SK-N-SH (cell line): ENCODE data around the gene HS2ST1. TPM values are rescaled to one million over a fixed set of nuclear protein-coding genes. Genes with fewer than 3 reads are reported as not detected.

Source experiments
- CTCF ChIA-PET: fragments of 300-600, 350-600 bp; formaldehyde crosslinking; extraction: SDS; loops from one replicate; lab custom pipeline; 2021; lab: Yijun Ruan, JAX
- POLR2A ChIA-PET: fragments of 350-600 bp; sonication (Branson Sonifier 250); formaldehyde crosslinking; extraction: SDS; loops from one replicate; lab custom pipeline; 2020; ENCODE audit warnings: antibody characterized with exemption, inconsistent platforms; lab: Yijun Ruan, JAX
- DNase-seq: peaks from one replicate; pipeline ENCODE4 v3.0.0; 2012
- H2AFZ ChIP-seq: fragments of 200-600 bp; sonication (generic); 2 replicates; pipeline ENCODE4 v1.8.1; 2016; ENCODE audit warnings: antibody characterized with exemption, mild to moderate bottlenecking, low read depth
- H3F3A ChIP-seq: fragments of 200-600 bp; sonication (generic); replicated peaks from 2 replicates; pipeline ENCODE3; 2016; ENCODE audit warnings: antibody characterized with exemption, mild to moderate bottlenecking; ENCODE audit not compliant: insufficient read depth
- H3K27ac ChIP-seq, 2 experiments: fragments of 200-500 bp in 1 of 2; fragments of 200-600 bp in 1 of 2; sonication (Bioruptor generic) in 1 of 2; sonication (generic), shearing (Covaris generic) in 1 of 2; 2 replicates each; pipeline versions ENCODE4 v1.5.1 to v1.6.1; 2014 to 2016; ENCODE audit warnings: low read depth in 2 of 2, inconsistent platforms in 1 of 2, low read length in 1 of 2, mild to moderate bottlenecking in 1 of 2, mixed read lengths in 1 of 2
- H3K27me3 ChIP-seq: fragments of 200-600 bp; sonication (generic), shearing (Covaris generic); 2 replicates; pipeline ENCODE4 v1.6.1; 2016; ENCODE audit warnings: mixed run types; ENCODE audit not compliant: insufficient read depth
- H3K36me3 ChIP-seq, 2 experiments: fragments of 200-500 bp in 1 of 2; fragments of 200-600 bp in 1 of 2; sonication (Bioruptor generic) in 1 of 2; sonication (generic) in 1 of 2; replicated peaks in 1 of 2; 2 replicates each; pipeline versions ENCODE3 to v1.5.1; 2014 to 2016; ENCODE audit warnings: low read length in 1 of 2, mild to moderate bottlenecking in 1 of 2; ENCODE audit not compliant: insufficient read depth in 2 of 2, control insufficient read depth in 1 of 2
- H3K4me1 ChIP-seq, 2 experiments: fragments of 200-500 bp in 1 of 2; fragments of 200-600 bp in 1 of 2; sonication (Bioruptor generic) in 1 of 2; sonication (generic), shearing (Covaris generic) in 1 of 2; 2 replicates each; pipeline versions ENCODE4 v1.5.1 to v1.6.1; 2014 to 2016; ENCODE audit warnings: low read depth in 1 of 2, low read length in 1 of 2, mixed run types in 1 of 2; ENCODE audit not compliant: insufficient read depth in 2 of 2, control insufficient read depth in 1 of 2
- H3K4me2 ChIP-seq: fragments of 200-600 bp; sonication (generic), shearing (Covaris generic); 2 replicates; pipeline ENCODE4 v1.6.1; 2017; ENCODE audit warnings: mixed run types
- H3K4me3 ChIP-seq, 2 experiments: fragments of 200-500 bp in 1 of 2; fragments of 200-600 bp in 1 of 2; sonication (Bioruptor generic) in 1 of 2; sonication (generic), shearing (Covaris generic) in 1 of 2; 2 replicates each; pipeline versions ENCODE4 v1.5.1 to v1.8.1; 2014 to 2016; ENCODE audit warnings: low read depth in 2 of 2, inconsistent platforms in 1 of 2, low read length in 1 of 2, mild to moderate bottlenecking in 1 of 2, mixed read lengths in 1 of 2, moderate library complexity in 1 of 2
- H3K79me2 ChIP-seq: fragments of 200-600 bp; sonication (generic); 2 replicates; pipeline ENCODE4 v1.8.1; 2017; ENCODE audit warnings: mild to moderate bottlenecking; ENCODE audit not compliant: insufficient read depth
- H3K9ac ChIP-seq: fragments of 200-600 bp; sonication (generic); 2 replicates; pipeline ENCODE4 v1.6.1; 2017; ENCODE audit warnings: mixed run types
- H3K9me2 ChIP-seq: fragments of 200-600 bp; sonication (generic); 2 replicates; pipeline ENCODE4 v1.6.1; 2017; ENCODE audit warnings: mixed run types
- H3K9me3 ChIP-seq: fragments of 200-600 bp; sonication (generic); 2 replicates; pipeline ENCODE4 v1.6.1; 2017; ENCODE audit warnings: mixed run types, mild to moderate bottlenecking, moderate library complexity
- H4K20me1 ChIP-seq: fragments of 200-600 bp; sonication (generic); 2 replicates; pipeline ENCODE4 v1.6.1; 2017; ENCODE audit warnings: mild to moderate bottlenecking, mixed run types; ENCODE audit not compliant: insufficient read depth
- CHD2 ChIP-seq: fragments of 150-350 bp; IDR thresholded peaks from 2 replicates; pipeline ENCODE4 v1.6.1; 2018; ENCODE audit warnings: low read length; ENCODE audit not compliant: partially characterized antibody
- ELF1 ChIP-seq: IDR thresholded peaks from 2 replicates; pipeline ENCODE4 v1.4.0; 2012
- FOSL2 ChIP-seq: IDR thresholded peaks from 2 replicates; pipeline ENCODE4 v1.4.0; 2012; ENCODE audit warnings: low read depth, mild to moderate bottlenecking, moderate library complexity, borderline replicate concordance
- FOXJ3 ChIP-seq: sonication (generic); formaldehyde crosslinking; IDR thresholded peaks from 2 replicates; pipeline ENCODE4 v1.5.1; 2020; ENCODE audit warnings: mild to moderate bottlenecking, missing genetic modification reagents
- GABPA ChIP-seq: IDR thresholded peaks from 2 replicates; pipeline ENCODE4 v1.4.0; 2012; ENCODE audit warnings: low read depth, mild to moderate bottlenecking
- MXI1 ChIP-seq: IDR thresholded peaks from 2 replicates; pipeline ENCODE4 v1.6.1; 2012; ENCODE audit warnings: mild to moderate bottlenecking, low read depth, low read length, improper control_type of control experiment
- NFIC ChIP-seq: IDR thresholded peaks from 2 replicates; pipeline ENCODE4 v1.4.0; 2012; ENCODE audit warnings: borderline replicate concordance
- NRF1 ChIP-seq: IDR thresholded peaks from 2 replicates; pipeline ENCODE4 v1.6.1; 2012; ENCODE audit warnings: low read depth, mild to moderate bottlenecking, low read length
- POLR2AphosphoS5 ChIP-seq: IDR thresholded peaks from 2 replicates; pipeline ENCODE4 v1.6.1; 2012; ENCODE audit warnings: low read depth, low read length
- RAD21 ChIP-seq: IDR thresholded peaks from 2 replicates; pipeline ENCODE4 v1.6.1; 2012; ENCODE audit warnings: mild to moderate bottlenecking, low read length
- RCOR1 ChIP-seq: fragments of 150-350 bp; IDR thresholded peaks from 2 replicates; pipeline ENCODE4 v1.6.1; 2017; ENCODE audit warnings: antibody characterized with exemption, low read length
- RFX5 ChIP-seq: IDR thresholded peaks from 2 replicates; pipeline ENCODE4 v1.6.1; 2012; ENCODE audit warnings: mild to moderate bottlenecking, improper control_type of control experiment, low read length
- RXRA ChIP-seq: IDR thresholded peaks from 2 replicates; pipeline ENCODE4 v1.4.0; 2012; ENCODE audit warnings: low read depth, mild to moderate bottlenecking, borderline replicate concordance
- SMC3 ChIP-seq: IDR thresholded peaks from 2 replicates; pipeline ENCODE4 v1.6.1; 2012; ENCODE audit warnings: low read depth, low read length, improper control_type of control experiment
- TAF1 ChIP-seq: IDR thresholded peaks from 2 replicates; pipeline ENCODE4 v1.6.1; 2012; ENCODE audit warnings: low read depth, mild to moderate bottlenecking, low read length, moderate library complexity, borderline replicate concordance
- TCF12 ChIP-seq: IDR thresholded peaks from 2 replicates; pipeline ENCODE4 v1.4.0; 2012
- TEAD4 ChIP-seq: IDR thresholded peaks from 2 replicates; pipeline ENCODE4 v1.4.0; 2012; ENCODE audit warnings: mild to moderate bottlenecking, borderline replicate concordance; ENCODE audit not compliant: insufficient read depth
- YY1 ChIP-seq: IDR thresholded peaks from 2 replicates; pipeline ENCODE4 v1.4.0; 2012; ENCODE audit warnings: low read depth, mild to moderate bottlenecking
- WGBS: methylation state at CpG from one replicate; pipeline ENCODE4 v1.1.6; 2017; ENCODE audit warnings: low lambda C conversion rate; 5-methylcytosine and 5-hydroxymethylcytosine counted together
- polyA plus RNA-seq, 3 experiments: library from polyadenylated mRNA; depleted of rRNA; stranded (reverse); fragments of >200 nt; gene quantifications; 2 replicates each; pipeline ENCODE4 v1.2.3, GENCODE V29; 2012
- TF ChIP-seq, protein P1 (sequence below): fragments of 150-350 bp; IDR thresholded peaks from 2 replicates; pipeline ENCODE4 v1.6.1; 2017; ENCODE audit warnings: antibody characterized with exemption, low read length, low read depth, borderline replicate concordance
- TF ChIP-seq, protein P2 (sequence below): IDR thresholded peaks from 2 replicates; pipeline ENCODE4 v1.4.0; 2012; ENCODE audit warnings: low read depth, borderline replicate concordance
- TF ChIP-seq, protein P3 (sequence below): IDR thresholded peaks from 2 replicates; pipeline ENCODE4 v1.4.0; 2012; ENCODE audit warnings: low read depth
- TF ChIP-seq, protein P4 (sequence below): IDR thresholded peaks from 2 replicates; pipeline ENCODE4 v1.6.1; 2012; ENCODE audit warnings: mild to moderate bottlenecking, low read depth, low read length, moderate library complexity

The HS2ST1 gene
- polyA plus RNA-seq, 1 of the 3 experiments (the other 2 are of a cell fraction): 16.6 TPM

DNA sequence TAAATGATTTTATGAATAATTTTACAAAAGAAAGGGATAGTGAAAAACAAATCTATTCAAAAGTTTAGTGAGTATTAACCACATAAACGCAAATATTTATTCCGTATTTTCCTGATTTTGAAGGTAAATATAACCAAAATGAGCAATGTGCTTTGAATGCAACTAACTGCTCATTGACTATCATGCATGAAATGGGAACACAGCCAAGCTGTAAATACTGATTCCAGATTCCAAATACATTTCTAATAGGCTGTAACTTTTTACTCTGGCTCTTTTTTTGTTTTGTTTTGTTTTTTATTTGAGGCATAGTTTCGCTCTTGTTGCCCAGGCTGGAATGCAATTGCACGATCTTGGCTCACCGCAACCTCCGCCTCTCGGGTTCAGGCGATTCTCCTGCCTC lies 42.3 kb upstream of the HS2ST1 start:
- no peaks in the 10 kb centered on the region for H3K9me2 ChIP-seq
- POLR2A ChIA-PET: no interaction called here

DNA sequence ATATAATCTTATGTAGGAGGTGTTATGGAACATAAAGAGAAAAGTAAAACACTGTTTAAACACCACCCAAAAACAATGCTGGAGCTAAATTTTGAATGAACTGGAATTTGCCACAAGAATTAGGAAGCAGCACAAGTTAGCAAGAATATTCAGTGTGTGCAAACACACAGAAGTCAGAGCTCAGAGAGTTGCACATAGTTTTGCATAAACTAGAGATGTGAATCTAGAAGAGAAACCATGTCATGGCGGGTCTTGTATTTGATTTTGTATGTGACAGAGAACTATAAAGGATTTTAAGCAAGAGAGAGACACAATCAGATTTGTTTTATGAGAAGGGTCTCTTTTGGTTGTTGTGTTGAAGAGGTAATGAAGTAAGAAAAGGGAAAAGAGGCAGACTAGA lies 38.7 kb upstream of the HS2ST1 start:
- Histone ChIP-seq H3K79me2 (peaks cover 19% of the 10 kb centered on the region), H3K9me2 (no peaks in the 10 kb centered on the region), H4K20me1 (no peaks in the 10 kb centered on the region; the same call in 1 of the 2 replicates), H3K27me3 (no peaks in the 10 kb centered on the region), H2AFZ (no peak overlapping the region), H3K36me3 (peaks cover 36 to 62% of the 10 kb centered on the region in 2 experiments), H3K4me2 (no peak overlapping the region), H3F3A (peaks cover 12% of the 10 kb centered on the region), H3K4me1 (no peaks in the 10 kb centered on the region), H3K4me3 (no peak overlapping the region), H3K9ac (no peak overlapping the region), H3K9me3 (no peaks in the 10 kb centered on the region; the same call in 1 of the 2 replicates), H3K27ac (no peak overlapping the region)
- no peak for DNase-seq
- CTCF ChIA-PET: no interaction called here
- WGBS: 96% methylated on average over 1 of the region's 1 CpG
- POLR2A ChIA-PET: no interaction called here
- TF ChIP-seq CHD2: no peak
- TF ChIP-seq, protein P1, sequence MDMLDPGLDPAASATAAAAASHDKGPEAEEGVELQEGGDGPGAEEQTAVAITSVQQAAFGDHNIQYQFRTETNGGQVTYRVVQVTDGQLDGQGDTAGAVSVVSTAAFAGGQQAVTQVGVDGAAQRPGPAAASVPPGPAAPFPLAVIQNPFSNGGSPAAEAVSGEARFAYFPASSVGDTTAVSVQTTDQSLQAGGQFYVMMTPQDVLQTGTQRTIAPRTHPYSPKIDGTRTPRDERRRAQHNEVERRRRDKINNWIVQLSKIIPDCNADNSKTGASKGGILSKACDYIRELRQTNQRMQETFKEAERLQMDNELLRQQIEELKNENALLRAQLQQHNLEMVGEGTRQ: no peak
- TF ChIP-seq, protein P2, sequence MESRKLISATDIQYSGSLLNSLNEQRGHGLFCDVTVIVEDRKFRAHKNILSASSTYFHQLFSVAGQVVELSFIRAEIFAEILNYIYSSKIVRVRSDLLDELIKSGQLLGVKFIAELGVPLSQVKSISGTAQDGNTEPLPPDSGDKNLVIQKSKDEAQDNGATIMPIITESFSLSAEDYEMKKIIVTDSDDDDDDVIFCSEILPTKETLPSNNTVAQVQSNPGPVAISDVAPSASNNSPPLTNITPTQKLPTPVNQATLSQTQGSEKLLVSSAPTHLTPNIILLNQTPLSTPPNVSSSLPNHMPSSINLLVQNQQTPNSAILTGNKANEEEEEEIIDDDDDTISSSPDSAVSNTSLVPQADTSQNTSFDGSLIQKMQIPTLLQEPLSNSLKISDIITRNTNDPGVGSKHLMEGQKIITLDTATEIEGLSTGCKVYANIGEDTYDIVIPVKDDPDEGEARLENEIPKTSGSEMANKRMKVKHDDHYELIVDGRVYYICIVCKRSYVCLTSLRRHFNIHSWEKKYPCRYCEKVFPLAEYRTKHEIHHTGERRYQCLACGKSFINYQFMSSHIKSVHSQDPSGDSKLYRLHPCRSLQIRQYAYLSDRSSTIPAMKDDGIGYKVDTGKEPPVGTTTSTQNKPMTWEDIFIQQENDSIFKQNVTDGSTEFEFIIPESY: no peak
- TF ChIP-seq NRF1: no peak
- TF ChIP-seq RAD21: no peak
- TF ChIP-seq ELF1: no peak
- TF ChIP-seq TAF1: no peak
- no peak for TF ChIP-seq RCOR1

More for the DNA sequence above, 42.3 kb upstream of the HS2ST1 start:
- 97% methylated on average over 8 of the region's 8 CpGs for WGBS
- H3K27me3 ChIP-seq: no peaks in the 10 kb centered on the region
- H4K20me1 ChIP-seq: no peaks in the 10 kb centered on the region; the same call in 1 of the 2 replicates
- H3K9me3 ChIP-seq: no peaks in the 10 kb centered on the region; the same call in 1 of the 2 replicates
- H3K27ac ChIP-seq: no peak overlapping the region
- no peak overlapping the region for H3K9ac ChIP-seq
- peaks cover 16 to 48% of the 10 kb centered on the region in 2 experiments for H3K36me3 ChIP-seq
- H2AFZ ChIP-seq: no peak overlapping the region
- TF ChIP-seq, protein P3, sequence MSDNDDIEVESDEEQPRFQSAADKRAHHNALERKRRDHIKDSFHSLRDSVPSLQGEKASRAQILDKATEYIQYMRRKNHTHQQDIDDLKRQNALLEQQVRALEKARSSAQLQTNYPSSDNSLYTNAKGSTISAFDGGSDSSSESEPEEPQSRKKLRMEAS: no peak
- no peak for TF ChIP-seq RFX5
- no peak for TF ChIP-seq YY1
- no peak for TF ChIP-seq RXRA
- TF ChIP-seq NFIC: no peak
- no peak for TF ChIP-seq MXI1
- TF ChIP-seq TEAD4: no peak
- no peak for TF ChIP-seq POLR2AphosphoS5
- no peak for TF ChIP-seq TCF12
- no peak for TF ChIP-seq FOXJ3
- TF ChIP-seq, protein P1: no peak
- TF ChIP-seq, protein P4, sequence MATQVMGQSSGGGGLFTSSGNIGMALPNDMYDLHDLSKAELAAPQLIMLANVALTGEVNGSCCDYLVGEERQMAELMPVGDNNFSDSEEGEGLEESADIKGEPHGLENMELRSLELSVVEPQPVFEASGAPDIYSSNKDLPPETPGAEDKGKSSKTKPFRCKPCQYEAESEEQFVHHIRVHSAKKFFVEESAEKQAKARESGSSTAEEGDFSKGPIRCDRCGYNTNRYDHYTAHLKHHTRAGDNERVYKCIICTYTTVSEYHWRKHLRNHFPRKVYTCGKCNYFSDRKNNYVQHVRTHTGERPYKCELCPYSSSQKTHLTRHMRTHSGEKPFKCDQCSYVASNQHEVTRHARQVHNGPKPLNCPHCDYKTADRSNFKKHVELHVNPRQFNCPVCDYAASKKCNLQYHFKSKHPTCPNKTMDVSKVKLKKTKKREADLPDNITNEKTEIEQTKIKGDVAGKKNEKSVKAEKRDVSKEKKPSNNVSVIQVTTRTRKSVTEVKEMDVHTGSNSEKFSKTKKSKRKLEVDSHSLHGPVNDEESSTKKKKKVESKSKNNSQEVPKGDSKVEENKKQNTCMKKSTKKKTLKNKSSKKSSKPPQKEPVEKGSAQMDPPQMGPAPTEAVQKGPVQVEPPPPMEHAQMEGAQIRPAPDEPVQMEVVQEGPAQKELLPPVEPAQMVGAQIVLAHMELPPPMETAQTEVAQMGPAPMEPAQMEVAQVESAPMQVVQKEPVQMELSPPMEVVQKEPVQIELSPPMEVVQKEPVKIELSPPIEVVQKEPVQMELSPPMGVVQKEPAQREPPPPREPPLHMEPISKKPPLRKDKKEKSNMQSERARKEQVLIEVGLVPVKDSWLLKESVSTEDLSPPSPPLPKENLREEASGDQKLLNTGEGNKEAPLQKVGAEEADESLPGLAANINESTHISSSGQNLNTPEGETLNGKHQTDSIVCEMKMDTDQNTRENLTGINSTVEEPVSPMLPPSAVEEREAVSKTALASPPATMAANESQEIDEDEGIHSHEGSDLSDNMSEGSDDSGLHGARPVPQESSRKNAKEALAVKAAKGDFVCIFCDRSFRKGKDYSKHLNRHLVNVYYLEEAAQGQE: no peak
- TF ChIP-seq FOSL2: no peak
- no peak for TF ChIP-seq SMC3
- no peak for TF ChIP-seq GABPA
- TF ChIP-seq ELF1: no peak
- TF ChIP-seq, all 33 proteins: peak for 0
- CTCF ChIA-PET: interaction anchor here (0.7 to 1.8 kb wide), 2 partner anchors 34 to 168 kb away, joined by 3 to 5 read pairs; partner anchors contain the start of gene SH3GLB1
- DNase-seq: no peak
- H3K79me2 ChIP-seq: peaks cover 27% of the 10 kb centered on the region
- no peak overlapping the region for H3K4me2 ChIP-seq
- H3F3A ChIP-seq: peaks cover 23% of the 10 kb centered on the region
- H3K4me3 ChIP-seq: no peak overlapping the region
- H3K4me1 ChIP-seq: no peaks in the 10 kb centered on the region
